ENCODE measurements around the gene APOA4.

DNA sequence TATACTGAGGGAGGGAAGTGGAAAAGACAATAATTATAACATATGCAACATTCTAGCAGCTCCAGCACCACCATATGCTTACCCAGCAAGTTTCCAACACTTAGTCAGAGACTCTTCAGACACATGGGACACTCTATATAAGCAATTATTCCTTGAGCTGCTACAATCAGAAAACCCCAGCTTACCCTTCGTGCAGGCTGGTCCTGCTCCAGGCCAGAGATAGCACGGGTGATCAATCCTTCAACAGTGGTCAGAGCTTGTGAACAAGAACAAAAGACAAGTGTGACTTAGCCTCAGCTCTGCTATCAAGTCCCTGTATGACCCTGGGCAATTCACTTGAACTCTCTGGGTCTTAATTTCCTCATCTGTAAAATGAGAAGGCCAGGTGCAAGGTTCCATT lies 36.8 kb downstream of the APOA4 start:
- TF ChIP-seq, protein P1, sequence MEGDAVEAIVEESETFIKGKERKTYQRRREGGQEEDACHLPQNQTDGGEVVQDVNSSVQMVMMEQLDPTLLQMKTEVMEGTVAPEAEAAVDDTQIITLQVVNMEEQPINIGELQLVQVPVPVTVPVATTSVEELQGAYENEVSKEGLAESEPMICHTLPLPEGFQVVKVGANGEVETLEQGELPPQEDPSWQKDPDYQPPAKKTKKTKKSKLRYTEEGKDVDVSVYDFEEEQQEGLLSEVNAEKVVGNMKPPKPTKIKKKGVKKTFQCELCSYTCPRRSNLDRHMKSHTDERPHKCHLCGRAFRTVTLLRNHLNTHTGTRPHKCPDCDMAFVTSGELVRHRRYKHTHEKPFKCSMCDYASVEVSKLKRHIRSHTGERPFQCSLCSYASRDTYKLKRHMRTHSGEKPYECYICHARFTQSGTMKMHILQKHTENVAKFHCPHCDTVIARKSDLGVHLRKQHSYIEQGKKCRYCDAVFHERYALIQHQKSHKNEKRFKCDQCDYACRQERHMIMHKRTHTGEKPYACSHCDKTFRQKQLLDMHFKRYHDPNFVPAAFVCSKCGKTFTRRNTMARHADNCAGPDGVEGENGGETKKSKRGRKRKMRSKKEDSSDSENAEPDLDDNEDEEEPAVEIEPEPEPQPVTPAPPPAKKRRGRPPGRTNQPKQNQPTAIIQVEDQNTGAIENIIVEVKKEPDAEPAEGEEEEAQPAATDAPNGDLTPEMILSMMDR (IDR thresholded peaks at IDR 0.05 in 2 of 3, conservative IDR thresholded peaks at IDR 0.05 in 1 of 3; ENCODE audit: borderline replicate concordance in 1 of 3, insufficient read depth in 1 of 3, low read depth in 2 of 3, low read length in 2 of 3): no peak
- TF ChIP-seq ELF1 (IDR thresholded peaks at IDR 0.05; ENCODE audit: borderline replicate concordance, low read depth) (no peak), POLR2AphosphoS5 (IDR thresholded peaks at IDR 0.05; ENCODE audit: low read depth, low read length) (no peak), SRF (IDR thresholded peaks at IDR 0.05; ENCODE audit: low read depth) (no peak)
